Activated CD4-positive, alpha-beta T cell treated with anti-CD3 and anti-CD28 coated beads, Interleukin-2, amount 50 U/mL, for 48 hours (primary cell): ENCODE data around the gene SPEN.

Source experiments
- DNase-seq, 2 experiments: peaks; one replicate each; pipeline ENCODE4 v3.0.0-alpha.2; 2020

The SPEN gene

GRCh38 chr1:15939181-15940109 is 91.9 kb downstream of the SPEN start:
- no peak for DNase-seq

GRCh38 chr1:15940110-15941043 is 92.9 kb downstream of the SPEN start:
- no peak for DNase-seq

- DNase-seq = no peak
Observed at GRCh38 chr1:15941044-15941840, 93.7 kb downstream of the SPEN start.

- DNase-seq = no peak
Observed at GRCh38 chr1:15941899-15942660, 94.6 kb downstream of the SPEN start.

GRCh38 chr1:15942661-15943327 is 95.3 kb downstream of the SPEN start:
- DNase-seq = no peak

- DNase-seq = no peak
Observed at GRCh38 chr1:15943328-15943991, 96.0 kb downstream of the SPEN start.

DNA sequence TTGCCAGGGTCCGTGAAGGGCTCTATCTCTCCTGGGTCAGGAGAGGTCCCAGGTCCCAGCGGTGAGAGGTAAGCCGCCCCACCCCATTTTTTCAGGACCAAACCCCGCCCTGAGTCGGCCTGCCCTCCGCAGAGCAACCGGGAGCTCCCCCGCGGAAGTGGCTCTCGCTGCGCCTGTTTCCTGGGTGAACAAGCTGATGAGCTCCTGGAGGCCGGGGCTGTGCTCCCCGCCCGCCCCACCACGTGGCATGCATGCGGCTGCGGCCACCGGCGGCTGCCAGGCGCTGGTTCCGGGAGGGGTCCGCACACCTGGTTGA is 96.4 kb downstream of the SPEN start:
- DNase-seq = no peak

DNA sequence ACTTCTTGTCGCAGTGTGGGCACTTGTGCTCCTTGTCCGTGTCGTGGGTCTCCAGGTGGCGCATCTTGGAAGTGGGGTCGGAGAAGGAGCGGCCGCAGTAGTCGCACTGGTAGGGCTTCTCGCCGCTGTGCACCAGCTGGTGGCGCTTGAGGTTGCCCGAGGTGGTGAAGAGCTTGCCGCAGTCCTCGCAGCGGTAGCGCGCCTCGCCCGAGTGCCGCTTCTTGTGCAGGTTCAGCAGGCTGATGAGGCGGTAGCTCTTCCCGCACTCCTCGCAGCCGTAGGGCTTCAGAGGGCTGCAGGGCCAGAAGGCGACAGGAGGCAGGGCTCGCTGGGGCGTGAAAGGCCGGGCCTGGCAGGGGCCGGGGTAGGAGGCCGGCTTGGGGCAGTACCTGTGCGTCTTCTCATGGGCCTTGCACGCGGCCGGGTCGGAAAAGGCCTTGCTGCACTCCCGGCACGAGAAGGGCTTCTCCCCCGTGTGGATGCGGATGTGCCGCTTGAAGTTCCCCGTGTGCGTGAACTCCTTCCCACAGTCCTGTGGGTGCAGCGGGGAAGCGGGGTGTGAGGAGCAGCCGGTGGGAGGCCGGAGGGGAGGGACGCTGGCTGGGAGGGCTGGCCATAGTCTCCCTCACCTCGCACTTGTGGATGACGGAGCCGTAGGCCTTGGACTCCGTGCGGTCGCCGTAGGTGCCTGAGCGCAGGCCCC is 97.0 kb downstream of the SPEN start:
- DNase-seq = no peak

GRCh38 chr1:15945011-15945831 is 97.7 kb downstream of the SPEN start:
- no peak for DNase-seq

GRCh38 chr1:15945832-15946448 is 98.4 kb downstream of the SPEN start:
- no peak for DNase-seq

GRCh38 chr1:15946571-15947381 is 99.3 kb downstream of the SPEN start:
- no peak for DNase-seq

DNA sequence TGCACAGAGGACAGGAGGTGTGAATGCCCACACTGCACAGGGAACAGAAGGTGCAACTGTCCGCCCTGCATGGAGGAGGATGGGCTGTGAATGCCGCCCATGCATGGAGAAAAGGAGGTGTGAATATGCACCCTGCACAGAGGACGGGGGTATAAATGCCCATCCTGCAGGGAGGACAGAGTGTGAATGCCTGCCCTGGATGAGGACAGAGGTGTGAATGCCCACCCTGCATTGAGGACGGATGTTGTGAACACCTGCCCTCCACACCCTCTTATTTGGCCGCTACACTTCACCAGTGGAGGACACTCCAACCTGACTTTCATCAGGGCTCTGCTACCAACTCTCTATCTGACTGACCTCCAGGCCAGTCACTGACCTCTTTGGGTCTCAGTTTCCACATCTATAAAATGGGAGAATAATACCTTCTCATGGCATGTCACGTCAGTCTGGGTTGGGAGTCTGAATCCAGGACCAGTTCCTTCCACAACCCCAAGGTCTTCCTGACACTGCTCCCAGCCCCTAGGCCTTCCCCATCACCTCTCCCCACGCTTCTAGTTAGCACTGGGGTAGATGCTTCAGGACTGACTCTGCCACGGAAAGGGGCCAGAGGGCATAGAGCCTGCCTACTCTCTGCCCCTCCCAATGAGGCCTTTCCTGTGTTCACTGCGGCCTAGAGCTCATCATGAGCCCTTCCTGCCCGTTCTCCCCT is 100.0 kb downstream of the SPEN start:
- peak in 1 of 2 experiments; percentile 39 for DNase-seq

GRCh38 chr1:15948091-15948591 is 100.6 kb downstream of the SPEN start:
- DNase-seq = peak in 1 of 2 experiments; percentile 53

- peak; percentile 66 to 76 for DNase-seq
Observed at GRCh38 chr1:15948595-15949452, 101.3 kb downstream of the SPEN start.

DNA sequence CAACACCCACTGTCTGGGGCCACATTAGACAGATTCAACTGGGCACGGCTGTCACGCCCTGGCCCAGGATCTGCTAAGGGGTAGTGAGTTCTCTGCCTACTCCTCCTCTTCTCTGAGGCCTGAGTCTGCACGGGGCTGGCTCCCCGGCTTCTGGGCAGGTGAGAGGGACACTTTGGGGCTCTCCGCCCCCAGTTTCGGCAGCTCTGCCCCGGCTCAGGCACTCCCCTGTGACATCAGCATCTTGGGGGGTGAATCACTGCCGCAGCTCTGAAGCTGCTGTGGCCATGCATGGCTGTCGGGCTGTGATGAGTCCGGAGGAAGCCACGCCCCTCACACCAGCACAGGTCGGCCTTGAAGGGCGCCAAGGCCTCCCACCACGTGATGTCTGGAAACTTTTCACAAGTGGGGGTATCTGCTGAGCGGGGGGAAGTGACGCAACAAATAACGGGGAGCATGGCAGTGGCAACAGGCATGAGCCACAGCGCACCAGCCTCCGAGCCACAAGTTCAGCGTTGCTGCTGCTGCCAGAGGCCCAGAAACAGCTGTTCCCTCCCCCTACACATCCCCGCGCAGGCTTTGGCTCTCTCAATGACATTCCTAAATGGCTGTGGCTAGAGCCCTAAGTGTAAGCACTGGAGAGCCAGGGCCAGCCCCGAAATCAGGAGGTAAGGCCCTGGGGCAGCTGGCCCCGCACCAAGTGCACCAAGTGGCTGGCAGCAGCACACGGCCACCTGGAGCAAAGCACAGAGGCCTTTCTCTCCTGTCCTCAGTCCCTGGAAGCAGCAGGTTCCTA is 102.1 kb downstream of the SPEN start:
- DNase-seq = peak; percentile 92 to 94
